Muscle layer of duodenum (tissue), 2 donors: ENCODE results near the gene NECTIN2.
"Not testable (repeated sequence)": the region's sequence is repeated elsewhere in the genome, so short reads cannot be mapped to it uniquely, and the experiment has no call there.

Experiments used
- H3K27ac ChIP-seq: one replicate; pipeline ENCODE4 v1.7.0; 2013; ENCODE audit warnings: mild to moderate bottlenecking, low read length
- H3K27me3 ChIP-seq: one replicate; pipeline ENCODE4 v1.7.0; 2013; ENCODE audit warnings: low read depth, mild to moderate bottlenecking, control low read depth, low read length
- H3K36me3 ChIP-seq, 2 donors: one replicate each; pipeline ENCODE4 v1.7.0; 2013; ENCODE audit warnings: low read length in 2 of 2, control low read depth in 1 of 2, mild to moderate bottlenecking in 1 of 2; ENCODE audit not compliant: insufficient read depth in 2 of 2, control insufficient read depth in 1 of 2
- H3K4me1 ChIP-seq, 2 donors: one replicate each; pipeline ENCODE4 v1.7.0; 2013; ENCODE audit warnings: low read length in 2 of 2, mild to moderate bottlenecking in 2 of 2, control low read depth in 1 of 2, moderate library complexity in 1 of 2; ENCODE audit not compliant: insufficient read depth in 2 of 2, control insufficient read depth in 1 of 2
- H3K4me3 ChIP-seq, 2 donors: one replicate each; pipeline ENCODE4 v1.7.0; 2013; ENCODE audit warnings: low read length in 2 of 2, low read depth in 1 of 2, mild to moderate bottlenecking in 1 of 2
- H3K9me3 ChIP-seq, 2 donors: one replicate each; pipeline ENCODE4 v1.7.0; 2013; ENCODE audit warnings: low read length in 2 of 2, control low read depth in 1 of 2, mild to moderate bottlenecking in 1 of 2; ENCODE audit not compliant: control insufficient read depth in 1 of 2
- donor health status: healthy.

The NECTIN2 gene

GRCh38 chr19:44924243-44924725, 78.2 kb downstream of the NECTIN2 start:
- Histone ChIP-seq H3K27ac (peak overlapping the region; percentile 31), H3K4me3 (no peak overlapping the region), H3K36me3 (no peaks in the 10 kb centered on the region), H3K9me3 (no peaks in the 10 kb centered on the region), H3K4me1 (no peaks in the 10 kb centered on the region), H3K27me3 (no peaks in the 10 kb centered on the region)

GRCh38 chr19:44925114-44925891, 79.2 kb downstream of the NECTIN2 start:
- no peaks in the 10 kb centered on the region for H3K27me3 ChIP-seq
- no peaks in the 10 kb centered on the region for H3K36me3 ChIP-seq
- H3K4me1 ChIP-seq, result no peaks in the 10 kb centered on the region
- H3K9me3 ChIP-seq, result no peaks in the 10 kb centered on the region
- no peak overlapping the region for H3K4me3 ChIP-seq
- H3K27ac ChIP-seq, result no peak overlapping the region

- not testable (repeated sequence) for H3K27ac ChIP-seq, H3K27me3 ChIP-seq, H3K9me3 ChIP-seq, H3K36me3 ChIP-seq, H3K4me1 ChIP-seq
- peak overlapping the region in 1 of 2 donors; percentile 47 for H3K4me3 ChIP-seq
Measured at GRCh38 chr19:44926245-44927077, 80.4 kb downstream of the NECTIN2 start.

GRCh38 chr19:44927746-44928145, 81.6 kb downstream of the NECTIN2 start:
- Histone ChIP-seq H3K27ac (no peak overlapping the region), H3K9me3 (no peaks in the 10 kb centered on the region), H3K4me1 (no peaks in the 10 kb centered on the region), H3K4me3 (no peak overlapping the region), H3K27me3 (no peaks in the 10 kb centered on the region), H3K36me3 (no peaks in the 10 kb centered on the region)

- H3K9me3 ChIP-seq, result no peaks in the 10 kb centered on the region
- H3K4me3 ChIP-seq, result no peak overlapping the region
- H3K4me1 ChIP-seq, result no peaks in the 10 kb centered on the region
- no peak overlapping the region for H3K27ac ChIP-seq
- H3K36me3 ChIP-seq, result no peaks in the 10 kb centered on the region
- H3K27me3 ChIP-seq, result no peaks in the 10 kb centered on the region
Measured at GRCh38 chr19:44930088-44930487, 84.0 kb downstream of the NECTIN2 start.

- H3K36me3 ChIP-seq, result no peaks in the 10 kb centered on the region
Measured at GRCh38 chr19:44931541-44931940, 85.4 kb downstream of the NECTIN2 start.

More at GRCh38 chr19:44931541-44931940, 85.4 kb downstream of the NECTIN2 start:
- Histone ChIP-seq H3K4me1 (no peaks in the 10 kb centered on the region), H3K4me3 (no peak overlapping the region), H3K27me3 (no peaks in the 10 kb centered on the region), H3K27ac (no peak overlapping the region), H3K9me3 (no peaks in the 10 kb centered on the region)
